HG02943 (cell line): ENCODE results near the gene NDUFS8.

Experiments
- ATAC-seq: cut with Tn5 transposase; IDR thresholded peaks from one replicate; pipeline ENCODE4 v1.9.1; 2021; ENCODE audit warnings: mild to moderate bottlenecking, low read depth, moderate library complexity; ENCODE audit not compliant: unreplicated experiment

The NDUFS8 gene

DNA sequence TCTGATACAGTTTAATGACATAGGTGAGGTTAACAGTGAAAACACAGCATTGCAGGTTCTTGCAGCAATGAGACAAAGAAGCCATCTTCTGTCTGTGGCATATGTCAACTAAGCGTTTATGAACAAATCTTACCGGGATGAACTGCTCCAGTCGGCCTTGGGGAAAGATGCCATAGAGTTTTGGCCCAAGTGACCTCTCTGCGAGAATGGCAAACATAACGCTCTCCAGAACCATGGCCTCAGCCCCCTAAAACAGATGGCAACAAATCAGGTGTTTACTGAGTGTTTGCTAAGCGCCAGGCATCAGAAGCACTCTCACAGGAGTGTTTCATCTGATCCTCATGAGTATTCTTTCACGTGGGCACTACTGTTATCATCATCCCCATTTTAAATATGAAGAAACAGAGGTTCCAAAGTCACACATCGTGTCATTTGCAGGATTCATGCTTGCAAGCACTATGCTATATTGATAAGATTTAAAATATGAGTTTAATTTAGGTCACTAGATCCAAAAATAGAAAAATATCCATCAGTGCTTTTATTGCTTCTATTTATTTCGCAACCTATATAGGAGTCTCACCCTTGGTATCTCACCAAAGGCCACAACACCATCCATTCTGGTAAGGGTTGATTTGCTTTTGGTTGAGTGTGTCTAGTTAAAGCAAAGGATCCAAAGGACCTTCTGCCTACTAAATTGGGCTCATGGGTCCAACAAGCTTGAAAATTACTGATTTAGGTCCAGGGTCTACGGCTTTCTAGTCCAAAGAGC is 44.3 kb downstream of the NDUFS8 start:
- no peak for ATAC-seq

DNA sequence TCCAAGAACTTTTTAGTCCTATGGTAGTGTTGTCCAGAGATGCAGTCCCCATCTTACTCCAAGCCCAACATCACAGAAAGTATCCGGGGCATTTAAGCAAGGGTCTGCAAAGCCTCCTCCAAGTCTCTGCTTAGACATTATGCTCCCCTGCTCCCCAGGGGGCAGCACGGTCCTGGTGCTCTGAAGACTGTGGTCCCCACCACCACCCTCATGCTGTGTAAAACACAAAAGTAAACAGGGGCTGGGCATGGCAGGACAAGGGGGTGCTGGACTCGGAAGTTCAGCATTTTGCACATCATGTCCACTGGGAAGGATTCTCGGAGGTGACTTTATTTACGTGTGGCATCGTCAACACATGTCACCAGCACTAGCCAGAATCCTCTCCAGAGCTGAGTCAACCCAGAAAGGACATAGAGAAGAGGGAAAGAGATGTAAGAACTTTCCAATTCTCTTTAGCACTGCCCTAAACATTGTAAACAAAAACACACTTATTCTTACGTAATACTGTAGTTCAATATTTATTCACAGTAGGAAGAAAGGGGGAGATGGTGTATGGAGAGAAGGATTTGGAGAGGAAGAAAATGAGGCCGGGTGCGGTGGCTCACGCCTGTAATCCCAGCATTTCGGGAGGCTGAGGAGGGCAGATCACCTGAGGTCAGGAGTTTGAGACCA is 46.0 kb downstream of the NDUFS8 start:
- ATAC-seq, result no peak

DNA sequence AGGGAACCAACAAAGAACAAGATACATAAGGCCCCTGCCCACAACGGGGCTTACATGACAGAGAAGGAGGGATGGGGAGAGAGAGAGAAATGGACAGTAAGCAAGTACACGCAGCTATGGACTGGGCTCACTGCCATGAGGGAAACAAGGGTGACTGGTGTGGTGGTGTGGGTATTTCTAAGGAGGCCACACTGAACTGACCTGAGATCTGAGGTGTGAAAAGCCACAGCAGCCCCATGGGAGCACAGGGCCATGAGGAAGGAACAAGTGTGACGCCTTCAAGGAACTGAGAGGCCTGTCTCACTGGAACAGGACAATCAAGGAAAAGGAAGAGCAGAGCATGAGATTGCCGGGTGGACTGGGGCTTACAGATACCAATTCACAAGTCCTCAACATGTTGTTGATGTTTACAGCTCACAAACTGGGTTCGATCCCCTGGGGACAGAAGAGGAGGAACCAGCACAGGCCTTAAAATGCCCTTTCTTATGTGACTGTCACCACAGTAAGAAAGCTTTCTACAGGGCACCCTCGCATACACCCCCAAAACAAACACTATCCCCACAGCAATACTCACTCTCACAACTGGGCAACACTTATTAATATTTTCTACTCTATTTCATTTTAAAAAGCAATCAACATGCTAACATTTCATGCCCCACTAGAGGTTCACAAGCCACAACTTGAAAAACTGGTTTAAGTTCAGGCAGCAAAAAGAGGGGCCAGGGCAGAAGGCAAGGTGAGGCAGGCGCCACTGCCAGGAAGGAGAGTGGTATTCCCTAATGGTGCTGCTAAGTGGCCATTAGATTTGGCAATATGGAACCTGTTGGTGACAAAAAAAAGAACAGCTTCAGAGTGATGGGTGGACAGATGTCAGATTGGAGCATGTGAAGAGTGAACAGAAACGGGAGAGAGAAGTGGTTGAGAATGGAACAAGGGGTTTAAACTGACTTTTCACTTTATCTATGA is 47.4 kb downstream of the NDUFS8 start:
- ATAC-seq, result no peak

DNA sequence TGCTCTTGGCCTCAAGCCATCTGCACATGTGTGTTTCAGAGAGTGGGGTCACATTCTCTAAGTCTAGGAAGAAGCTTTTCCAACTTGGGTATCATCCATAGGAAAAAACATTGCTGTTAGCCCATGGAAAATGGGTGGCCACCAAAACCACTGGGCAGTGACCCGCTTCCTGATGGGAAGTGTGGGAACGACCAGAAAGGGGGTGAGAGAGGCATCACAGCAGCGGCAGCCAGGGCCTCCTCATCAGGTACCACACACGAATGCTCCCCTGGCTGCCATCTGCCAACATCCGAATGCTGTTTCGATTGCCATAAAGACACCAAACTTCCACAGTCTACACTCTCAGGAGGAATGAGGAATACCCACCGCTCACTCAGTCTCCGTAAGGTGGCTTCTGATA is 50.4 kb downstream of the NDUFS8 start:
- ATAC-seq, result no peak

DNA sequence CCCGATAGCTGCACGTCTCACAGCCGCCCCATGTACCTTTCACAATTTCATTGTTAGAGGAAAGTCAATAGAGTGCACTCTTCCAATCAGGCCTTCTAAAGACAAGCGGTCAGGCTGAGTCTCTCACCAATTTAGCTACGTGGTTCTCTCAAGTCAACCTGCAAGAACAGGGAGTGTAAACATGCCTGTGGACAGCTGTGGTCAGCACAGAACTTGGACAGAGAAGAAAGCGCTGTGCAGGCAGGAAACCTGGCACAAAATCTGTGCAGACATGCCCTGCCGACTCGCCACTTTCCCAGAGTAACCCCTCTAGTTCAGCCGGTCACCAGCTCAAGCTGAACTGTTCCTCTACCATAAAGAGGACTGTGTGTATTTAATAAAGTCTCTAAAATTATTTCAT is 51.2 kb downstream of the NDUFS8 start:
- no peak for ATAC-seq

DNA sequence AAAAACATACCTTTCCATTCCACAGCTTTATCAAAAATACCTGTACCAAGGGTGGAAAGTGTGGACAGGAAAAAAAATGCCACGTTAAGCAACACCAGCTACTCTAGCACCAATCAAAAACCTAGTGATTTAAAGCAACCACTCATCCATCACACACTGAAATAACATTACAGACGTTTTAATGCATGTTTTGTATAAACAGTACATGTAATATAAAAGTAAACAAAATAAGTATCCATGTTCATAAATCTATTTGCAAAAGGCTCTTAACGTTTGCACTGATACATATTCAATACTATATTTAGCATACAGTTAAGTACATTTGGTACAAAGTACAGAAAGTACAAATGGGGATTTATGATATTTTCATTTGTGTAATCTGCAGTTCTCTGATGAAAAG is 52.0 kb downstream of the NDUFS8 start:
- no peak for ATAC-seq

DNA sequence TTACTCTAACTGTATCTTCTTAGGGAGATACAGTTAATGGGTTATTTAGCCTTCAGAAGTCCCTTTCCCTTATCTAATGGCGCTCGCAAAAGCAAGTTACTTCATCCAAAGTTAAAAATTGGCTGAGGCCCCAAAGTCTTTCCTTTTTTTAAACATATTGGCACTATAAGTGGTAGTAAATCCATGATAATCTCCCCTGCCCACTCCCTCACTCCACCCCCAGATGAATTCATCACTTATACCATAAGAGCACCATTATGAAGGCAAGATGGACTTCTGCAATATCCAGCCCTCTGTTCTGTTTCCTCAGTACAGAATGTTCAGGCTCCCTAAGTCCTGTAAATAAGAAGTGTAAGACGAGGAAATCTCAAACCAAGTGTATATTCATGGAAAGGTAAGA is 53.0 kb downstream of the NDUFS8 start:
- no peak for ATAC-seq
